ENCODE measurements around the gene AAK1. TPM values are rescaled to one million over a fixed set of nuclear protein-coding genes. Genes with fewer than 3 reads are reported as not detected.
A peak's percentile ranks its signal among the peaks of the same experiment; 100 is the strongest.

AAK1 gene
- total RNA-seq, 4 donors from 2014 or later: 28.0 to 35.5 (median 32.8) TPM

DNA sequence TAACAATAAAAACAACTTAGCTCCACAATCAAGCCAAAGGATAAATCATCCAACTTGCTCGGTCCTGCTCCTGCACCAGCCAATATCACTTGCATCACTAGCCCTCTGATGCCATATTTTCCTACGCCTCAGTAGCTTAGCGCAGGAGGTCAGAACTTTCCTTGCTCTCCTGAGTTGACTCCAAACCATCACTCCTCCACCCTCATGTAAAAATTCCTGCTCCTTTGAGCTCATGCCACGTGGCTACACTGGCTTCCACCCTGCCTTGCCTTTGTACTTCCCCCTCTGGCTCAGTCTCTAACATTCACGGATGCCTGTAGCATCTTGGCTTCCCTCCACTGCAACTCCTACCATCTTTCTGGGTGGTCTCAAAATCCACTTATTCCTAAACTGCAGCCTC, 25.2 kb downstream of the AAK1 start:
- no peak for DNase-seq
- TF ChIP-seq, protein P1, sequence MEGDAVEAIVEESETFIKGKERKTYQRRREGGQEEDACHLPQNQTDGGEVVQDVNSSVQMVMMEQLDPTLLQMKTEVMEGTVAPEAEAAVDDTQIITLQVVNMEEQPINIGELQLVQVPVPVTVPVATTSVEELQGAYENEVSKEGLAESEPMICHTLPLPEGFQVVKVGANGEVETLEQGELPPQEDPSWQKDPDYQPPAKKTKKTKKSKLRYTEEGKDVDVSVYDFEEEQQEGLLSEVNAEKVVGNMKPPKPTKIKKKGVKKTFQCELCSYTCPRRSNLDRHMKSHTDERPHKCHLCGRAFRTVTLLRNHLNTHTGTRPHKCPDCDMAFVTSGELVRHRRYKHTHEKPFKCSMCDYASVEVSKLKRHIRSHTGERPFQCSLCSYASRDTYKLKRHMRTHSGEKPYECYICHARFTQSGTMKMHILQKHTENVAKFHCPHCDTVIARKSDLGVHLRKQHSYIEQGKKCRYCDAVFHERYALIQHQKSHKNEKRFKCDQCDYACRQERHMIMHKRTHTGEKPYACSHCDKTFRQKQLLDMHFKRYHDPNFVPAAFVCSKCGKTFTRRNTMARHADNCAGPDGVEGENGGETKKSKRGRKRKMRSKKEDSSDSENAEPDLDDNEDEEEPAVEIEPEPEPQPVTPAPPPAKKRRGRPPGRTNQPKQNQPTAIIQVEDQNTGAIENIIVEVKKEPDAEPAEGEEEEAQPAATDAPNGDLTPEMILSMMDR (IDR thresholded peaks at IDR 0.05): no peak
- no peak for TF ChIP-seq POLR2A (IDR thresholded peaks at IDR 0.05)
- no peaks in the 10 kb centered on the region for H3K27me3 ChIP-seq
- H3K4me3 ChIP-seq: no peak overlapping the region
- peaks cover 27 to 64% (median 31%) of the 10 kb centered on the region in 3 donors for H3K4me1 ChIP-seq
- WGBS, 2 donors: 34 to 37% methylated on average over 5 of the region's 5 CpGs
- intact Hi-C loops (cut with DNase I): no loop called here
- H3K9me3 ChIP-seq: no peaks in the 10 kb centered on the region
- H3K27ac ChIP-seq: peak overlapping the region in 1 of 4 donors; percentile 5
- no peaks in the 10 kb centered on the region for H3K36me3 ChIP-seq

DNA sequence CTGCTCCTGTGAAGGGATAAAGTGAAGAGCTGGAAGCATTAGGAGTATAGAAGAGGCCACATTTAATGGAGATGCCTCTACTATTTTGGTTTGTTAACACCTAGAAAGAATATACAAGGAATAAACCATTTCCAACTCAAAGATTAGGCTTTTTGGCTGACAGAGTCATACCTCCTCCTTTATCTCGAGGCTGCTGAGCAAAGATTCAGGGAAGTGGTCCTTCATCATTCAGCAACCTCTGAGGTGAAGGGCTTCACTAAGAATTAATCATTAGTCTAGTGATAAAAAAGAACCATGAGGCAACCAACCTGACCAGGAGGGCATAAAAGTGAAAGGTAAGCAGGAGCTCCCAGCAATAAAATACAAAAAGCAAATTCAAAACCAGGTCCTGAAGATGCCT, 25.8 kb downstream of the AAK1 start:
- intact Hi-C loops (cut with DNase I): no loop called here
- Histone ChIP-seq H3K27me3 (no peaks in the 10 kb centered on the region), H3K9me3 (no peaks in the 10 kb centered on the region), H3K36me3 (no peaks in the 10 kb centered on the region), H3K4me1 (peaks cover 27 to 64% (median 31%) of the 10 kb centered on the region in 3 donors), H3K27ac (peak overlapping the region in 2 of 4 donors; percentile 32 to 48), H3K4me3 (no peak overlapping the region)
- DNase-seq: no peak
- 9 to 53% methylated on average over 1 of the region's 1 CpG for WGBS, 2 donors
- no peak for TF ChIP-seq POLR2A (IDR thresholded peaks at IDR 0.05)
- TF ChIP-seq, protein P1 (IDR thresholded peaks at IDR 0.05): no peak

DNA sequence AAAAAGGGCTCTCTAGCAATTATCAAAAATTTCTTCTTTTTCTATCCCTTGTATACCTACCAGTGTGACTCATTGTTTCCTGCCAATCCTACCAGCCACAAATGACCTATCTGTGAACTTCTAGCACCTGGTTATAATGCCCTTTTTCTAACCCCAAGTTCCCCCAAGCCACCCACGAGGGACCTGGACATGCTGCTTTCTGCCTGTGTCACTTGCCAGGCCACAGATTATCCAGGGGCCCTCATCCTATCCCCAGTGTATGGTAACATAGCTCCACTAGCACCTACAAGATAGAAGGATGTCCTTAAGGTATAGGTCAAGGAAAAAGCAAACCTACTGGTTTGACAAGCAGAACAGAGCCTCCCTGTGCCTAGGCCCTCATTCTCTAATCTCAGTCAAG, 26.8 kb downstream of the AAK1 start:
- intact Hi-C loops (cut with DNase I): no loop called here
- Histone ChIP-seq H3K27me3 (no peaks in the 10 kb centered on the region), H3K36me3 (no peaks in the 10 kb centered on the region), H3K9me3 (no peaks in the 10 kb centered on the region), H3K27ac (peak overlapping the region in 3 of 4 donors; percentile 32 to 69 (median 48)), H3K4me1 (peaks cover 27 to 64% (median 31%) of the 10 kb centered on the region in 3 donors), H3K4me3 (no peak overlapping the region)
- no peak for TF ChIP-seq POLR2A (IDR thresholded peaks at IDR 0.05)
- TF ChIP-seq, protein P1 (IDR thresholded peaks at IDR 0.05): no peak
- no peak for DNase-seq
- WGBS, 2 donors: 30 to 44% methylated on average over 1 of the region's 1 CpG

DNA sequence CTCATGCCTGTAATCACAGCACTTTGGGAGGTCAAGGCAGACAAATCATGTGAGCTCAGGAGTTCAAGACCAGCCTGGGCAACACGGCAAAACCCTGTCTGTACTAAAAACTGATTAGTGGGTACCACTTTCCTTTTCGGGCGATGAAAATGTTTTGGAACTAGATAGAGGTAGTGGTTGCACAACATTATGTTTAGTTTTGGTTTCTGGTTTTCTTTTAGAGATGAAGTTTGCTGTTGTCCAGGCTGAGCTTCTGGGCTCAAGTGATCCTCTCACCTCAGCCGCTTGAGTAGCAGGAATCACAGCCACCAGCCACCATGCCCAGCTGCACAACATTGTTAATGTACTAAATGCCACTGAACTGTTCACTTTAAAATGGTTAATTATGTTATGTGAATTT, 27.6 kb downstream of the AAK1 start:
- 49 to 78% methylated on average over 4 of the region's 4 CpGs for WGBS, 2 donors
- TF ChIP-seq, protein P1 (IDR thresholded peaks at IDR 0.05): no peak
- TF ChIP-seq POLR2A (IDR thresholded peaks at IDR 0.05): no peak
- H3K36me3 ChIP-seq: no peaks in the 10 kb centered on the region
- peaks cover 27 to 64% (median 31%) of the 10 kb centered on the region in 3 donors for H3K4me1 ChIP-seq
- intact Hi-C loops (cut with DNase I): no loop called here
- H3K9me3 ChIP-seq: no peaks in the 10 kb centered on the region
- DNase-seq: no peak
- no peaks in the 10 kb centered on the region for H3K27me3 ChIP-seq
- H3K4me3 ChIP-seq: no peak overlapping the region
- peak overlapping the region in 2 of 4 donors; percentile 48 to 69 for H3K27ac ChIP-seq

DNA sequence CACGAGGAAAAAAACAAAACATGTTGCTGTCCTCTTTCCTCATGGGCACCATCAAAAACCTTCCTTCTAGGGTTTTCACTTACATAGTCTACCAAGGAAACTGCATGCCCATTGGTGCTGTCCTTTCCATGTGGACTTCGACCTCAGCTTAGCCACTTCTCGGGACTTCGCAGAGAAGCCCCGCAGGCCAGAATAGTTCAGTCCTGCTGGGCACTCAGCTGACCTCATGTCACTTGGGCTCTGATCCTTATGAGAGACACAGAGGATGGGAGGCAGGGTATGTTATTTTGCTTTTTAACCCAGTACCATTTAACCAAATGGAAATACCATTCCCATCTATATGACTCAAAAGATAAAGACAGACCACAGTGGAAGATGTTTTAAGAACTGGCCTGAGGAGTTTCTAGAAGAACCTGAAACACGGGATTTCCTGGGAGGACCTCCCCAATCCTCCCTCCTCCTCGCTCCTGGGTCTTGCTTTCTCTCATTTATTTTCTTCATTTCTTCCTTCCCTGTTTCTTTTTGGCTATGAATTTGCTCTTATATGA, 28.4 kb downstream of the AAK1 start:
- H3K4me1 ChIP-seq: peaks cover 27 to 62% (median 31%) of the 10 kb centered on the region in 3 donors
- H3K27me3 ChIP-seq: no peaks in the 10 kb centered on the region
- intact Hi-C loops (cut with DNase I): no loop called here
- no peaks in the 10 kb centered on the region for H3K36me3 ChIP-seq
- DNase-seq: no peak
- H3K4me3 ChIP-seq: no peak overlapping the region
- peak overlapping the region in 1 of 4 donors; percentile 69 for H3K27ac ChIP-seq
- no peak for TF ChIP-seq POLR2A (IDR thresholded peaks at IDR 0.05)
- TF ChIP-seq, protein P1 (IDR thresholded peaks at IDR 0.05): no peak
- WGBS, 2 donors: 83 to 87% methylated on average over 5 to 7 of the region's 7 CpGs
- H3K9me3 ChIP-seq: no peaks in the 10 kb centered on the region

Measured in esophagus squamous epithelium (tissue), 5 donors.